ENCODE results near the gene MSANTD2.

- TF ChIP-seq GATA3 (IDR thresholded peaks at IDR 0.05; ENCODE audit: low read depth, low read length) (no peak), GATA2 (IDR thresholded peaks at IDR 0.05; ENCODE audit: low read depth, low read length) (no peak)
Observed at GRCh38 chr11:124725719-124726105, 74.5 kb downstream of the MSANTD2 start.

Data from SH-SY5Y (cell line).